IPS-18c (cell line): Measurements from ENCODE around the gene NR1D1.

Experiments used
- H3K4me3 ChIP-seq: 2 replicates; pipeline ENCODE4 v1.7.0; 2013; ENCODE audit warnings: low read depth, mild to moderate bottlenecking, low read length, moderate library complexity; ENCODE audit not compliant: insufficient read depth
- H3K9me3 ChIP-seq: one replicate; pipeline ENCODE4 v1.6.1; 2013; ENCODE audit warnings: mild to moderate bottlenecking, low read length, moderate library complexity; ENCODE audit not compliant: control insufficient read depth, insufficient read depth

The NR1D1 gene

GRCh38 chr17:40113110-40113906 is 12.9 kb upstream of the NR1D1 start:
- Histone ChIP-seq H3K9me3 (no peaks in the 10 kb centered on the region), H3K4me3 (peak overlapping the region; percentile 39)

DNA sequence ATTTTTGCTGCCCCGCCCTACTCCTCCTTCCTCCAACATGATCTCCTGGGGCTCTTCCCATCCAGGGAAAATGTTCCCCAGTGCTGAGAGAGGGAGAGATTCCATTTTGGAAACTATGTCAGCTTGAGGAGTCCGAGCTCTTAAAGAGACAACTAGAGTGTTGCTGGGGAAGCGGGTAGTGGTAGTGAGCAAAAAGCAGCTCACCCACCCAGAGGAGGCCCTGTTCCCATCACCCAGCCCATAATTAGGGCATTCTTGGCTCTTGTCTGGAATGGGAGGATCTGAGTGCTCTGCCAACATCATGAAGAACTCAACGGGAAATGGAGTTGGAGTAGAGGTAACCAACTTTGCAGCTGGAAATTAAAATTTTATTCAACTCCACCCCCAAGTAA is 12.3 kb upstream of the NR1D1 start:
- H3K4me3 ChIP-seq, result no peak overlapping the region
- no peaks in the 10 kb centered on the region for H3K9me3 ChIP-seq

- H3K9me3 ChIP-seq, result no peaks in the 10 kb centered on the region
Observed at GRCh38 chr17:40112191-40112711, 11.9 kb upstream of the NR1D1 start.

DNA sequence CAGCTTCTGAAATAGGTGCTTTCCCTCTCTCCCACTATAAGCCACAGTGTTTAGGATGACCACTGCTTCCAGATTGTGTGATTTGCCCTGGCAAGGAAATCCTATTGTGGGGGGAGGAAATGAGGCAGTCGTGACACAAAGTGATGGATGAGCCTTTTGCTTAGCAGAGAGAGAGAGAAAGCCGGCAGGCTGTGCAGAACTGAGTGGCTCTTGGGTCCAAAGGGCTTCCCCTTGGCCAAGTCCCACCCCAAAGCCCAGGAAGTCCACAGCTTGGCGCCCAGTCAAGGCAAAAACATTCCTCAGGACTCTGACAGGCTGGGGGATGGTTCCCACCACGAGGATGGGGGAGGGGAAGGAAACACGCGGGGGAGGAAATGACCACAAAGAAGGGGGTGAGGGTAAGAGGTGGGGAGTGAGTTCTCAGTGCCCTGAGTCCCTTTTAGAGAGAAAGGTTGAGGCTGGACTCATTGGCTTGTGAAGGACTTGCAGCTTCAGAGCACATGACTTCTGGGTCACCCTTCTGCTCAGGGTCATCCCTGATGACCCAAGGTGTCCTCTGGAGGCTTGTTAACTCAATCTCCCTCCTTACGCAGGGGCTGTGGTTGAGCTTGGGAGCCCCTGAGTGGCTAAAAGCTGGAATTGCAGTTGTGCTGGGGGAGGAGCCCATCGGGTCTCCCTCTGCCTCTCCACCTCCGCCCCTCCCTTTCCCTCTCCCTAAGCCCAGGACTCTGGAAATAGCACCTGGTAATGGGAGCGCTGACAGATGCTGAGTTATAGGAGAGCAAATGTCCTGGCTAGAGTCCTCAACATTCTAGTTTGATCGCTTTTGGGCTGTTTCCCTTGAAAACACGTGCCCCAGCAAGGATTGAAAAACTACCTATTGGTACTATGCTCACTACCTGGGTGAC is 11.1 kb upstream of the NR1D1 start:
- Histone ChIP-seq H3K9me3 (no peaks in the 10 kb centered on the region), H3K4me3 (no peak overlapping the region)

More at GRCh38 chr17:40112191-40112711, 11.9 kb upstream of the NR1D1 start:
- H3K4me3 ChIP-seq, result no peak overlapping the region

GRCh38 chr17:40110026-40110845 is 9.8 kb upstream of the NR1D1 start:
- H3K4me3 ChIP-seq, result peak overlapping the region; percentile 11; the same call in 1 of the 2 replicates

DNA sequence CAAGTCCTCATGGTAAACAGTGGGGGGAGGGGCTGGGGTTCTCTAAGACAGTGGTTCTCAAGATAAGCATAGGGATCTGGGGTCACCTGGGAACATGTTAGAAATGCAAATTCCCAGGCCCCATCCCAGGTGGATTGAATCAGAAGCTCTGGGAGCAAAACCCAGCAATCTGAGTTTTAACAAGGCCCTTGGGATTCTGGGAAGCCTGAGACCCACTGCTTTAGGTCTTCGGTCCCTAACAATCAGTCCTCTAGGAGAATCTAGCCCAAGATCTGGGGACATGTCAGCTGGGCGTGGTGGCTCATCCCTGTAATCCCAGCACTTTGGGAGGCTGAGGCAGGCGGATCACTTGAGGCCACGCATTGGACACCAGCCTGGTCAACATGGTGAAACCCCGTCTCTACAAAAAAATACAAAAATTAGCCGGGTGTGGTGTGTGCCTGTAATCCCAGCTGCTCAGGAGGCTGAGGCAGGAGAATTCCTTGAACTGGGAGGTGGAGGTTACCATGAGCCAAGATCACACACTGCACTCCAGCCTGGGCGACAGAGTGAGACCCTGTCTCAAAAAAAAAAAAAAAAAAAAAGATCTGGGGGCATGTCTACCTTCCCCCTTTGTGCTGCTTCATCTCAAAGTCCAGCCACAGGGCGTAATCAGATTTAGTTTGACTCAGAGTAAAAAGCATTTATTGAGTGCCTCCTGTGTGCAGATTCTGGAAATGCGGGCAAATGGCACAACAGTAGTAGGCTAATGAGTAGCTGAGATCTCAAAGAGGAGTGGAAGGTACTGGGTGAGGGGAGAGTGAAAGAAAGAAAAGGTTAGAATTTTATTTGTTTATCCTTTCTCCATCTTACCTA is 8.8 kb upstream of the NR1D1 start:
- no peaks in the 10 kb centered on the region for H3K9me3 ChIP-seq
- no peak overlapping the region for H3K4me3 ChIP-seq

More at GRCh38 chr17:40110026-40110845, 9.8 kb upstream of the NR1D1 start:
- no peaks in the 10 kb centered on the region for H3K9me3 ChIP-seq

GRCh38 chr17:40107522-40108174 is 7.3 kb upstream of the NR1D1 start:
- H3K9me3 ChIP-seq, result no peaks in the 10 kb centered on the region
- 0 out of 2 replicates have a peak overlapping the region, but pooled peaks have one; percentile 15 for H3K4me3 ChIP-seq

DNA sequence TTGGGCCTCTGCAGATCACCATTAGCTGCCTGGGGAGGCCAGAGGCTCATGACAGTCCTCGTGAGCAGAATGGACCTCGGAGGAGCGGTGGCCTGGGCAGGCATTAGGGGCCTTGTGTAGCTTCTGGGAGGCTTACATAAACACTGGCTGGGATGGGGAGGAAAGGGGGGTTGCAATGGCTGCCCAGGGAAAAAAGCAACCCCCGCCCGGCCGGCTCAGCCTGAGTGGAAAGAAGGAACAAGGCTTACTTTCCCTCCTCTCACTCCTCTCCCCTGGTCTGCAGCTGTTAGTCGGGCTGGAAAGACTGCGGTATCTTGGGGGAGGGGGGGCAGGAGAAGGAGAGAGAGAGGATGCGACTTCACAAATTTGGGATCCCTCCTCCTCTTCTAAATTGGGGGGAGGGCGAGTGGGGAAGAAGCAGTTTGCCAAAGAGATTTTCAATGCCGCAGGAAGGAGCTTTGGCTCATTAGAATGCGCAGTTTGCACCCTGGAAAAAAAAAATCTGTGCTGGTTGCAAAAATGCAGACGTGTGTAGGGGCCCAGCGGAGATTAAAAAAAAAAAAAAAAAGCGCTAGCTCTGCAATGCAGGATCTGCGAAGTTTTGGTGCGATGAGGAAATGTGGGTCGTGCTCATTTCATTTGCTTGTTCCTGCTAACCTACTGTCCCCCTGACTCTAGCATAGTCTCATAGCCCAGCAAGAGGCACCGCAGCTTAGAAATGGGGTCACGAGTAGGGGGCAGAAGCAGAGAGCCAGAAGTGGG is 6.6 kb upstream of the NR1D1 start:
- Histone ChIP-seq H3K9me3 (no peaks in the 10 kb centered on the region), H3K4me3 (no peak overlapping the region)

- Histone ChIP-seq H3K4me3 (no peak overlapping the region), H3K9me3 (no peaks in the 10 kb centered on the region)
Observed at GRCh38 chr17:40105861-40106759, 5.7 kb upstream of the NR1D1 start.

DNA sequence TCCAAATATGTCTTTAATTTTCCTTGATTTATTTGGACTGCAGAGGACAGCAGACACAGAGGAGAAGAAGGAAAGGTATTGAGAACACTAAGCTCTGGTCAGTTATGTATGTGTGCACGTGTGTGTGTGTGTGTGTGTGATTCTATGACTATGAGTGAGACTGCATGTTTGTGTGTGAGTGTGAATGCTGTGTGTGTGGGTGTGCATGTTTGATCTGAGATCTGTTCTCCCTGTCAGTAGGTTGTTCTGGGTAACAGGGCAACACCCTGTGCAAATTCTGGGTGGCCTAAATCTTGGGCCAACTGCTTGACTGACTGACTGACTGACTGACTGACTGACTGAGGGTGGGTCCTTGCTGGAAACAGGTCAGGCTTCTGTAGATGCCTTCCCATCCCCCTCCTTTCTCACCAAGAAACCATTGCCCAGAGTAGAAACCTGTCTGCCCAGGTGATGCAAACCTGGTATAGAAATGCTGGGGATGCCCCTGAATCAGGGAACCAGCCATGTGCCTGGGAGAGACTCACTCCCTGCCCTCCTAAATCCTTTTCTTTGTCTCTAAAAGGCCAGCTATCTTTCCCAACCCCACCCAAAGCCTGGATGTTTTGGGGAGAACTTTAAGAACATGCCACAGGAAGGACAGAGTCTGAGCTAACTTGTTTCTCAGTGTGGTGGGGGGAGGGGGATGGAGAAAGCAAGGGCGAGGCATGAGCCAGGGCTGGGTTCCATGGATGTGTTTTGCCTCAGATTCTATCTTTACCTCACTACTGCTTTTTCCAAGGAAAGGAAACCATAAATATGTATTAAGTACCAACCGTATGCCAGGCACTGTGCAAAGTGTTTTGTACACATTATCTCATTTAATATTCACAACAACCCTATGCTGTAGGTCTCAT is 4.5 kb upstream of the NR1D1 start:
- no peak overlapping the region for H3K4me3 ChIP-seq
- no peaks in the 10 kb centered on the region for H3K9me3 ChIP-seq

DNA sequence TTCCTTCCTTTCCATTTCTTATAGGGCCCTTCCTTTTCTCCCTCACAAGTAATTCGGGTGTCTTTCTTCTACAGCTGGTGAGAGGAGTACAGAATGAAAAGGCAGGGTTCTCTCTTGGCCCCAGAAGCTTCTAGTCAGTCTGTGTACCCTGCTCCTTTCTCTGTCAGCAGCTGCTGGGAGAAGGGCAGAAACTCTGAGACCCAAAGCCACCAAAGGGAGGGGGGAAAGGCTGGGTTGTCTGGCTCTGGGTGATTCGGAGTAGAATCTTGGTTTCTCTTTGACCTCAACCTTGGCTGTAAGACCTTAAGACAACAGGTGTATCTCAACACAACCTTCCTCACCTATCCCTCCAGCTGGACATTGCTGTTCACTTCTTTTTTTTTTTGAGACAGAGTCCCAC is 3.3 kb upstream of the NR1D1 start:
- Histone ChIP-seq H3K9me3 (no peaks in the 10 kb centered on the region), H3K4me3 (no peak overlapping the region)

- H3K4me3 ChIP-seq, result no peak overlapping the region
- H3K9me3 ChIP-seq, result no peaks in the 10 kb centered on the region
Observed at GRCh38 chr17:40103071-40103661, 2.8 kb upstream of the NR1D1 start.
